Right atrium auricular region (tissue), 2 donors: ENCODE measurements around the gene CD44. TPM values are rescaled to one million over a fixed set of nuclear protein-coding genes. Genes with fewer than 3 reads are reported as not detected.
"Not testable (repeated sequence)": the region's sequence is repeated elsewhere in the genome, so short reads cannot be mapped to it uniquely, and the experiment has no call there.

ENCODE experiments used
- DNase-seq: peaks from one replicate; pipeline ENCODE4 v3.0.0-alpha.2; 2019; ENCODE audit warnings: low spot score
- H3K27ac ChIP-seq, 2 donors: fragments of 200-600 bp; sonication (generic); 1 replicate in 1 of 2; 2 replicates in 1 of 2; pipeline ENCODE4 v1.5.1; 2016 to 2019
- H3K27me3 ChIP-seq, 2 donors: fragments of 200-600 bp; sonication (generic); one replicate each; pipeline versions ENCODE4 v1.5.1 to v1.6.0; 2017 to 2019
- H3K36me3 ChIP-seq: fragments of 200-600 bp; sonication (generic); one replicate; pipeline ENCODE4 v1.5.1; 2016
- H3K4me1 ChIP-seq, 2 donors: fragments of 200-600 bp; sonication (generic); one replicate each; pipeline versions ENCODE4 v1.5.1 to v1.6.0; 2017 to 2019
- H3K4me3 ChIP-seq, 2 donors: fragments of 200-600 bp; sonication (generic); 1 replicate in 1 of 2; 2 replicates in 1 of 2; pipeline ENCODE4 v1.5.1; 2017 to 2019; ENCODE audit warnings: mild to moderate bottlenecking in 1 of 2, moderate library complexity in 1 of 2
- H3K9me3 ChIP-seq, 2 donors: fragments of 200-600 bp; sonication (generic); one replicate each; pipeline ENCODE4 v1.5.1; 2019
- total RNA-seq, 2 donors: library from RNA; depleted of rRNA; stranded (reverse); fragments of >200 nt; gene quantifications; one replicate each; pipeline ENCODE4 v1.1.0, GENCODE V29; 2016
- TF ChIP-seq, protein P1 (sequence below), 2 donors: fragments of 200-600 bp; sonication (generic); IDR thresholded peaks; one replicate each; pipeline ENCODE4 v1.5.1; 2019; ENCODE audit warnings: antibody characterized with exemption in 2 of 2

CD44 gene
- total RNA-seq, result 10 to 100 TPM; 26.8 to 37.3 TPM

- no peaks in the 10 kb centered on the region for H3K9me3 ChIP-seq
- peaks cover 0 to 25% of the 10 kb centered on the region in 2 donors for H3K4me1 ChIP-seq
- DNase-seq, result peak; percentile 88
These were observed at the start of gene CD44 for GRCh38 chr11:35138943-35139721. CD44 (plus strand) TSS chr11:35139171; CDS start chr11:35139304, 133 bp downstream.

DNA sequence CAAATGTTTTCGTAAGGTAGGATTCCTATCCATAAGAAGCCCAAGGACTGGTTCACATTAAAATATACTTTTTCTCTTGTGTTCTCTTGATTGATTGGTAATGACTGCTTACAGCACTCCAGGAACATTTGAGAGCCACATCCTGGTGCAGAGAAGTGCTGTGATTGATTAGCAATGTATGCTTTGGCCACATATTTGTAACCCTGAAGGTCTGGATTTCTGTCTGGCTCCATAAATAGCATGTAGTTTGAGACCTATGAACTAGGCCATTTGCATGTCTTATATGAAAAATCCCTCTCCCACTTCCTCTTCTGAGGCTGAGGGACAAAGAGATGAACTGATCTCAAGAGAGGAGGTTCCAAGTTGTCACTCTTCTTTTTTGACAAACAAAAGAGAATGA is 49.3 kb upstream of the CD44 start:
- Histone ChIP-seq H3K27ac (no peak overlapping the region), H3K36me3 (no peaks in the 10 kb centered on the region), H3K9me3 (no peaks in the 10 kb centered on the region), H3K4me3 (no peak overlapping the region), H3K27me3 (no peaks in the 10 kb centered on the region), H3K4me1 (peaks cover 0 to 31% of the 10 kb centered on the region in 2 donors)
- TF ChIP-seq, protein P1, sequence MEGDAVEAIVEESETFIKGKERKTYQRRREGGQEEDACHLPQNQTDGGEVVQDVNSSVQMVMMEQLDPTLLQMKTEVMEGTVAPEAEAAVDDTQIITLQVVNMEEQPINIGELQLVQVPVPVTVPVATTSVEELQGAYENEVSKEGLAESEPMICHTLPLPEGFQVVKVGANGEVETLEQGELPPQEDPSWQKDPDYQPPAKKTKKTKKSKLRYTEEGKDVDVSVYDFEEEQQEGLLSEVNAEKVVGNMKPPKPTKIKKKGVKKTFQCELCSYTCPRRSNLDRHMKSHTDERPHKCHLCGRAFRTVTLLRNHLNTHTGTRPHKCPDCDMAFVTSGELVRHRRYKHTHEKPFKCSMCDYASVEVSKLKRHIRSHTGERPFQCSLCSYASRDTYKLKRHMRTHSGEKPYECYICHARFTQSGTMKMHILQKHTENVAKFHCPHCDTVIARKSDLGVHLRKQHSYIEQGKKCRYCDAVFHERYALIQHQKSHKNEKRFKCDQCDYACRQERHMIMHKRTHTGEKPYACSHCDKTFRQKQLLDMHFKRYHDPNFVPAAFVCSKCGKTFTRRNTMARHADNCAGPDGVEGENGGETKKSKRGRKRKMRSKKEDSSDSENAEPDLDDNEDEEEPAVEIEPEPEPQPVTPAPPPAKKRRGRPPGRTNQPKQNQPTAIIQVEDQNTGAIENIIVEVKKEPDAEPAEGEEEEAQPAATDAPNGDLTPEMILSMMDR (IDR thresholded peaks at IDR 0.05), result no peak
- no peak for DNase-seq

More at GRCh38 chr11:35138943-35139721, at the start of gene CD44:
- H3K27ac ChIP-seq, result peak within 1 kb of the TSS; percentile 84 to 86
- H3K27me3 ChIP-seq, result no peaks in the 10 kb centered on the region
- TF ChIP-seq, protein P1 (IDR thresholded peaks at IDR 0.05), result no peak
- H3K36me3 ChIP-seq, result no peaks in the 10 kb centered on the region
- H3K4me3 ChIP-seq, result peak within 1 kb of the TSS; percentile 61 to 70

- Histone ChIP-seq H3K27me3 (no peaks in the 10 kb centered on the region), H3K36me3 (no peaks in the 10 kb centered on the region), H3K4me3 (no peak overlapping the region), H3K4me1 (peaks cover 0 to 30% of the 10 kb centered on the region in 2 donors), H3K27ac (no peak overlapping the region), H3K9me3 (no peaks in the 10 kb centered on the region)
- no peak for DNase-seq
- TF ChIP-seq, protein P1 (IDR thresholded peaks at IDR 0.05), result no peak
These were observed 48.8 kb upstream of the CD44 start for GRCh38 chr11:35090125-35090524.

DNA sequence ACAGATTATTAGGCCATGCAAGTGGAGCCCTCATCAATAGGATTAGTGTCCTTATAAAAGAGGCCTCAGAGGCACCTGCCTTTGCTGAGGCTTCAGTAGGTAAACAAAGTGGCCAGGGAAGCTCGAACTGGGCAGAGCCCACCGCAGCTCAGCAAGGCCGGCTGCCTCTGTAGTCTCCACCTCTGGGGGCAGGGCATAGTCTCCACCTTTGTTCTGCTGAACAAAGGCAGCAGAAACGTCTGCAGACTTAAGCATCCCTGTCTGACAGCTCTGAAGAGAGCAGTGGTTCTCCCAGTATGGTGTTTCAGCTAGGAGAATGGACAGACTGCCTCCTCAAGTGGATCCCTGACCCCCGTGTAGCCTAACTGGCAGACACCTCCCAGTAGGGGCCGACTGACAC is 48.0 kb upstream of the CD44 start:
- H3K27ac ChIP-seq, H3K36me3 ChIP-seq, H3K27me3 ChIP-seq, H3K9me3 ChIP-seq, H3K4me3 ChIP-seq, DNase-seq: not testable (repeated sequence)
- peaks cover 0 to 25% of the 10 kb centered on the region in 2 donors for H3K4me1 ChIP-seq

- no peaks in the 10 kb centered on the region for H3K36me3 ChIP-seq
- no peak overlapping the region for H3K27ac ChIP-seq
- TF ChIP-seq, protein P1 (IDR thresholded peaks at IDR 0.05), result no peak
- no peak for DNase-seq
- H3K9me3 ChIP-seq, result no peaks in the 10 kb centered on the region
- H3K27me3 ChIP-seq, result no peaks in the 10 kb centered on the region
- no peak overlapping the region for H3K4me3 ChIP-seq
- peaks cover 0 to 7% of the 10 kb centered on the region in 2 donors for H3K4me1 ChIP-seq
These were observed 42.2 kb upstream of the CD44 start for GRCh38 chr11:35096723-35097122.

GRCh38 chr11:35097814-35098455 is 41.0 kb upstream of the CD44 start:
- no peaks in the 10 kb centered on the region for H3K9me3 ChIP-seq

More at GRCh38 chr11:35097814-35098455, 41.0 kb upstream of the CD44 start:
- Histone ChIP-seq H3K4me1 (peaks cover 0 to 7% of the 10 kb centered on the region in 2 donors), H3K27me3 (no peaks in the 10 kb centered on the region), H3K4me3 (no peak overlapping the region), H3K27ac (no peak overlapping the region), H3K36me3 (no peaks in the 10 kb centered on the region)
- no peak for DNase-seq
- TF ChIP-seq, protein P1 (IDR thresholded peaks at IDR 0.05), result no peak
